ENCODE data around the gene HSPA14. TPM values are rescaled to one million over a fixed set of nuclear protein-coding genes. Genes with fewer than 3 reads are reported as not detected.
"Not testable (repeated sequence)": the region's sequence is repeated elsewhere in the genome, so short reads cannot be mapped to it uniquely, and the experiment has no call there.

The HSPA14 gene
- 10 to 100 TPM; 17.2 to 23.2 (median 20.8) TPM for polyA plus RNA-seq (ENCODE audit: insufficient read length in 4 of 4)

- DNase-seq (ENCODE audit: low read depth in 4 of 4, low spot score in 3 of 4): peak; percentile 99 to 100 (median 100)
Measured at GRCh38 chr10:14837757-14838581, at the start of gene HSPA14, which contains the start of the genes CDNF and MSANTD7. Gene HSPA14, plus strand, starts transcription at chr10:14838306. Its CDS starts 97 bp downstream, at chr10:14838403. Gene CDNF, minus strand, starts transcription at chr10:14838037. Its CDS starts 91 bp downstream, at chr10:14837946. Gene MSANTD7, plus strand, starts transcription at chr10:14838306. Its CDS starts 3,979 bp downstream, at chr10:14842285.

- DNase-seq (ENCODE audit: low read depth in 4 of 4, low spot score in 3 of 4): no peak
Measured at GRCh38 chr10:14798636-14799035, 39.5 kb upstream of the HSPA14 start.

GRCh38 chr10:14800397-14800796 is 37.7 kb upstream of the HSPA14 start:
- DNase-seq (ENCODE audit: low read depth in 4 of 4, low spot score in 3 of 4): no peak

GRCh38 chr10:14801723-14802122 is 36.4 kb upstream of the HSPA14 start:
- DNase-seq (ENCODE audit: low read depth in 4 of 4, low spot score in 3 of 4): no peak

- no peak for DNase-seq (ENCODE audit: low read depth in 4 of 4, low spot score in 3 of 4)
Measured at GRCh38 chr10:14803827-14804226, 34.3 kb upstream of the HSPA14 start.

GRCh38 chr10:14806318-14806717 is 31.8 kb upstream of the HSPA14 start:
- DNase-seq (ENCODE audit: low read depth in 4 of 4, low spot score in 3 of 4): no peak

GRCh38 chr10:14810969-14811953 is 26.8 kb upstream of the HSPA14 start:
- no peak for DNase-seq (ENCODE audit: low read depth in 4 of 4, low spot score in 3 of 4)

GRCh38 chr10:14812271-14812670 is 25.8 kb upstream of the HSPA14 start:
- DNase-seq (ENCODE audit: low read depth in 4 of 4, low spot score in 3 of 4): no peak

GRCh38 chr10:14815681-14816080 is 22.4 kb upstream of the HSPA14 start:
- no peak for DNase-seq (ENCODE audit: low read depth in 4 of 4, low spot score in 3 of 4)

GRCh38 chr10:14816717-14817116 is 21.4 kb upstream of the HSPA14 start:
- DNase-seq (ENCODE audit: low read depth in 4 of 4, low spot score in 3 of 4): not testable (repeated sequence)

- DNase-seq (ENCODE audit: low read depth in 4 of 4, low spot score in 3 of 4): no peak
Measured at GRCh38 chr10:14820010-14820774, 17.9 kb upstream of the HSPA14 start.

GRCh38 chr10:14820775-14821154 is 17.3 kb upstream of the HSPA14 start:
- no peak for DNase-seq (ENCODE audit: low read depth in 4 of 4, low spot score in 3 of 4)

- DNase-seq (ENCODE audit: low read depth in 4 of 4, low spot score in 3 of 4): no peak
Measured at GRCh38 chr10:14821635-14822375, 16.3 kb upstream of the HSPA14 start.

GRCh38 chr10:14822879-14823755 is 15.0 kb upstream of the HSPA14 start:
- DNase-seq (ENCODE audit: low read depth in 4 of 4, low spot score in 3 of 4): no peak

- no peak for DNase-seq (ENCODE audit: low read depth in 4 of 4, low spot score in 3 of 4)
Measured at GRCh38 chr10:14823966-14824365, 14.1 kb upstream of the HSPA14 start.

- DNase-seq (ENCODE audit: low read depth in 4 of 4, low spot score in 3 of 4): no peak
Measured at GRCh38 chr10:14826076-14826829, 11.9 kb upstream of the HSPA14 start.

- no peak for DNase-seq (ENCODE audit: low read depth in 4 of 4, low spot score in 3 of 4)
Measured at GRCh38 chr10:14833106-14833505, 5.0 kb upstream of the HSPA14 start.

- DNase-seq (ENCODE audit: low read depth in 4 of 4, low spot score in 3 of 4): no peak
Measured at GRCh38 chr10:14836208-14836607, 1.9 kb upstream of the HSPA14 start.

Measured in right renal pelvis (tissue), 4 donors.